Measurements from ENCODE around the gene DYNC2LI1. TPM values are rescaled to one million over a fixed set of nuclear protein-coding genes. Genes with fewer than 3 reads are reported as not detected.

DYNC2LI1 gene
- polyA plus RNA-seq, 1 donor = 40.1 TPM

GRCh38 chr2:43790147-43790546, 16.3 kb downstream of the DYNC2LI1 start:
- Histone ChIP-seq H3K36me3 (ENCODE audit: control insufficient read depth, insufficient read depth, low read length) (peaks cover 27% of the 10 kb centered on the region), H3K9me3 (ENCODE audit: control insufficient read depth, low read depth, low read length) (no peaks in the 10 kb centered on the region), H3K27ac (ENCODE audit: low read length) (no peak overlapping the region), H3K27me3 (ENCODE audit: control insufficient read depth, insufficient read depth, low read length) (no peaks in the 10 kb centered on the region), H3K4me1 (ENCODE audit: control insufficient read depth, insufficient read depth, low read length) (no peaks in the 10 kb centered on the region), H3K4me3 (ENCODE audit: low read length) (no peak overlapping the region)
- 84% methylated on average over 4 of the region's 5 CpGs for WGBS (ENCODE audit: insufficient coverage, low lambda C conversion rate)
- no peak for DNase-seq

GRCh38 chr2:43791035-43791765, 17.4 kb downstream of the DYNC2LI1 start:
- no peak for DNase-seq
- H3K27me3 ChIP-seq (ENCODE audit: control insufficient read depth, insufficient read depth, low read length) = no peaks in the 10 kb centered on the region
- no peaks in the 10 kb centered on the region for H3K9me3 ChIP-seq (ENCODE audit: control insufficient read depth, low read depth, low read length)
- WGBS (ENCODE audit: insufficient coverage, low lambda C conversion rate) = no CpG with 5 or more reads among the region's 2 CpGs
- H3K4me3 ChIP-seq (ENCODE audit: low read length) = no peak overlapping the region
- H3K4me1 ChIP-seq (ENCODE audit: control insufficient read depth, insufficient read depth, low read length) = no peaks in the 10 kb centered on the region
- no peak overlapping the region for H3K27ac ChIP-seq (ENCODE audit: low read length)
- peaks cover 25% of the 10 kb centered on the region for H3K36me3 ChIP-seq (ENCODE audit: control insufficient read depth, insufficient read depth, low read length)

- no peak for DNase-seq
- Histone ChIP-seq H3K36me3 (ENCODE audit: control insufficient read depth, insufficient read depth, low read length) (peaks cover 28% of the 10 kb centered on the region), H3K27ac (ENCODE audit: low read length) (no peak overlapping the region)
Measured at GRCh38 chr2:43792653-43793052, 18.8 kb downstream of the DYNC2LI1 start.

GRCh38 chr2:43794956-43795355, 21.1 kb downstream of the DYNC2LI1 start:
- Histone ChIP-seq H3K36me3 (ENCODE audit: control insufficient read depth, insufficient read depth, low read length) (peaks cover 20% of the 10 kb centered on the region), H3K4me1 (ENCODE audit: control insufficient read depth, insufficient read depth, low read length) (no peaks in the 10 kb centered on the region), H3K9me3 (ENCODE audit: control insufficient read depth, low read depth, low read length) (no peaks in the 10 kb centered on the region), H3K27ac (ENCODE audit: low read length) (no peak overlapping the region), H3K27me3 (ENCODE audit: control insufficient read depth, insufficient read depth, low read length) (no peaks in the 10 kb centered on the region), H3K4me3 (ENCODE audit: low read length) (no peak overlapping the region)
- 100% methylated on average over 1 of the region's 9 CpGs for WGBS (ENCODE audit: insufficient coverage, low lambda C conversion rate)
- DNase-seq = no peak

More at GRCh38 chr2:43792653-43793052, 18.8 kb downstream of the DYNC2LI1 start:
- Histone ChIP-seq H3K4me3 (ENCODE audit: low read length) (no peak overlapping the region), H3K4me1 (ENCODE audit: control insufficient read depth, insufficient read depth, low read length) (no peaks in the 10 kb centered on the region), H3K9me3 (ENCODE audit: control insufficient read depth, low read depth, low read length) (no peaks in the 10 kb centered on the region), H3K27me3 (ENCODE audit: control insufficient read depth, insufficient read depth, low read length) (no peaks in the 10 kb centered on the region)
- no CpG with 5 or more reads among the region's 3 CpGs for WGBS (ENCODE audit: insufficient coverage, low lambda C conversion rate)

GRCh38 chr2:43796206-43796605, 22.4 kb downstream of the DYNC2LI1 start:
- Histone ChIP-seq H3K27me3 (ENCODE audit: control insufficient read depth, insufficient read depth, low read length) (no peaks in the 10 kb centered on the region), H3K27ac (ENCODE audit: low read length) (no peak overlapping the region), H3K4me1 (ENCODE audit: control insufficient read depth, insufficient read depth, low read length) (no peaks in the 10 kb centered on the region), H3K36me3 (ENCODE audit: control insufficient read depth, insufficient read depth, low read length) (peaks cover 19% of the 10 kb centered on the region), H3K9me3 (ENCODE audit: control insufficient read depth, low read depth, low read length) (no peaks in the 10 kb centered on the region), H3K4me3 (ENCODE audit: low read length) (no peak overlapping the region)
- WGBS (ENCODE audit: insufficient coverage, low lambda C conversion rate) = no CpG with 5 or more reads among the region's 1 CpG
- no peak for DNase-seq

- Histone ChIP-seq H3K27ac (ENCODE audit: low read length) (no peak overlapping the region), H3K27me3 (ENCODE audit: control insufficient read depth, insufficient read depth, low read length) (no peaks in the 10 kb centered on the region), H3K36me3 (ENCODE audit: control insufficient read depth, insufficient read depth, low read length) (peaks cover 12% of the 10 kb centered on the region), H3K9me3 (ENCODE audit: control insufficient read depth, low read depth, low read length) (no peaks in the 10 kb centered on the region), H3K4me3 (ENCODE audit: low read length) (no peak overlapping the region), H3K4me1 (ENCODE audit: control insufficient read depth, insufficient read depth, low read length) (no peaks in the 10 kb centered on the region)
- no peak for DNase-seq
- WGBS (ENCODE audit: insufficient coverage, low lambda C conversion rate) = 61% methylated on average over 2 of the region's 4 CpGs
Measured at GRCh38 chr2:43798300-43798699, 24.5 kb downstream of the DYNC2LI1 start.

GRCh38 chr2:43800894-43801293, 27.1 kb downstream of the DYNC2LI1 start:
- Histone ChIP-seq H3K9me3 (ENCODE audit: control insufficient read depth, low read depth, low read length) (no peaks in the 10 kb centered on the region), H3K4me1 (ENCODE audit: control insufficient read depth, insufficient read depth, low read length) (peaks cover 12% of the 10 kb centered on the region), H3K27ac (ENCODE audit: low read length) (no peak overlapping the region), H3K36me3 (ENCODE audit: control insufficient read depth, insufficient read depth, low read length) (peaks cover 14% of the 10 kb centered on the region), H3K4me3 (ENCODE audit: low read length) (no peak overlapping the region), H3K27me3 (ENCODE audit: control insufficient read depth, insufficient read depth, low read length) (no peaks in the 10 kb centered on the region)
- DNase-seq = no peak

- no peaks in the 10 kb centered on the region for H3K9me3 ChIP-seq (ENCODE audit: control insufficient read depth, low read depth, low read length)
- H3K4me1 ChIP-seq (ENCODE audit: control insufficient read depth, insufficient read depth, low read length) = peaks cover 18% of the 10 kb centered on the region
- WGBS (ENCODE audit: insufficient coverage, low lambda C conversion rate) = 67% methylated on average over 1 of the region's 2 CpGs
- H3K27ac ChIP-seq (ENCODE audit: low read length) = no peak overlapping the region
- H3K27me3 ChIP-seq (ENCODE audit: control insufficient read depth, insufficient read depth, low read length) = no peaks in the 10 kb centered on the region
- peak in 1 of 2 donors; percentile 39 for DNase-seq
- H3K36me3 ChIP-seq (ENCODE audit: control insufficient read depth, insufficient read depth, low read length) = peaks cover 7% of the 10 kb centered on the region
- no peak overlapping the region for H3K4me3 ChIP-seq (ENCODE audit: low read length)
Measured at GRCh38 chr2:43802135-43802534, 28.3 kb downstream of the DYNC2LI1 start.

- Histone ChIP-seq H3K9me3 (ENCODE audit: control insufficient read depth, low read depth, low read length) (no peaks in the 10 kb centered on the region), H3K4me1 (ENCODE audit: control insufficient read depth, insufficient read depth, low read length) (peaks cover 26% of the 10 kb centered on the region), H3K27ac (ENCODE audit: low read length) (no peak overlapping the region), H3K36me3 (ENCODE audit: control insufficient read depth, insufficient read depth, low read length) (peaks cover 6% of the 10 kb centered on the region), H3K4me3 (ENCODE audit: low read length) (no peak overlapping the region), H3K27me3 (ENCODE audit: control insufficient read depth, insufficient read depth, low read length) (no peaks in the 10 kb centered on the region)
- no CpG with 5 or more reads among the region's 1 CpG for WGBS (ENCODE audit: insufficient coverage, low lambda C conversion rate)
- no peak for DNase-seq
Measured at GRCh38 chr2:43803113-43803512, 29.3 kb downstream of the DYNC2LI1 start.

GRCh38 chr2:43806719-43807031, 32.8 kb downstream of the DYNC2LI1 start:
- WGBS (ENCODE audit: insufficient coverage, low lambda C conversion rate) = 80% methylated on average over 1 of the region's 2 CpGs
- Histone ChIP-seq H3K27ac (ENCODE audit: low read length) (peak overlapping the region; percentile 90), H3K9me3 (ENCODE audit: control insufficient read depth, low read depth, low read length) (no peaks in the 10 kb centered on the region), H3K4me1 (ENCODE audit: control insufficient read depth, insufficient read depth, low read length) (peaks cover 42% of the 10 kb centered on the region), H3K36me3 (ENCODE audit: control insufficient read depth, insufficient read depth, low read length) (peaks cover 11% of the 10 kb centered on the region), H3K4me3 (ENCODE audit: low read length) (no peak overlapping the region), H3K27me3 (ENCODE audit: control insufficient read depth, insufficient read depth, low read length) (no peaks in the 10 kb centered on the region)
- no peak for DNase-seq

GRCh38 chr2:43810452-43810851, 36.6 kb downstream of the DYNC2LI1 start:
- Histone ChIP-seq H3K27ac (ENCODE audit: low read length) (no peak overlapping the region), H3K36me3 (ENCODE audit: control insufficient read depth, insufficient read depth, low read length) (peaks cover 8% of the 10 kb centered on the region), H3K9me3 (ENCODE audit: control insufficient read depth, low read depth, low read length) (no peaks in the 10 kb centered on the region), H3K4me3 (ENCODE audit: low read length) (no peak overlapping the region), H3K4me1 (ENCODE audit: control insufficient read depth, insufficient read depth, low read length) (peaks cover 34% of the 10 kb centered on the region), H3K27me3 (ENCODE audit: control insufficient read depth, insufficient read depth, low read length) (no peaks in the 10 kb centered on the region)
- no peak for DNase-seq
- no CpG with 5 or more reads among the region's 2 CpGs for WGBS (ENCODE audit: insufficient coverage, low lambda C conversion rate)
